Measurements from ENCODE around the gene SERPINA9. TPM values are rescaled to one million over a fixed set of nuclear protein-coding genes. Genes with fewer than 3 reads are reported as not detected.

Gene SERPINA9
- total RNA-seq, 1 donor from 2014 or later = not detected

DNA sequence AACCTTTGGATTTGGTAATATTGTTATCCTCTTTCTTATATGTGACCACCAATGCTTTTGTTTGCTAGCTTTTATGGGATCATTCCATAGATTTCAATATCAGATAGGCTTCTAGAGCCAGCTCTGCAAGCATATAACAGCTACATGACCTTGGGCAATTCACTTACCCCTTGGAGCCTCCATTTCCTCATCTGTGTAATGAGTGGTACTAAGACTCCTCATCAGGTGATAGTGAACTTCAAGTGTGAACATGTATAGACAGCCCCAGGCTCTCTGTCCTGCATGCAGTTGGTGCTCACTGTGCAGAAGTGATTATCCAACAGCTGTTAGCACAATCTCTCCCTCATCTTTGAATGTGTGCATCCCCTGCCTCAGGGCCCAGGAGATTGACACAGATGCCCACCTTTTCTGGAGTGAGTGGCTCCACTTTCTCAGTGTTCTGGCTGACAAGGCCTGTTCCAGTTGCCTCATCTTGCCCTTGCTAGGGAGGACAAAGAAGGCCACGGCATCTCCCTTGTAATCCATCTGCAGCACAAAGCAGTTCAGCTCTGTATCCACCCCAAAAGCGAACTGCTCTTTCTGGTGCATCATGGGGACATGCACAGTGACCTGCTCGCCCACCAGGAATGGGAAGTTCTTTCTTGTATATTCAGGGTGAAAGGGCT, 9.2 kb downstream of the SERPINA9 start:
- Histone ChIP-seq H3K9me3 (no peaks in the 10 kb centered on the region), H3K4me1 (no peaks in the 10 kb centered on the region), H3K27me3 (ENCODE audit: low read depth) (no peaks in the 10 kb centered on the region), H3K36me3 (no peaks in the 10 kb centered on the region), H3K4me3 (no peak overlapping the region), H3K27ac (no peak overlapping the region)
- DNase-seq (no peak), ATAC-seq (no peak)
- TF ChIP-seq, protein P1, sequence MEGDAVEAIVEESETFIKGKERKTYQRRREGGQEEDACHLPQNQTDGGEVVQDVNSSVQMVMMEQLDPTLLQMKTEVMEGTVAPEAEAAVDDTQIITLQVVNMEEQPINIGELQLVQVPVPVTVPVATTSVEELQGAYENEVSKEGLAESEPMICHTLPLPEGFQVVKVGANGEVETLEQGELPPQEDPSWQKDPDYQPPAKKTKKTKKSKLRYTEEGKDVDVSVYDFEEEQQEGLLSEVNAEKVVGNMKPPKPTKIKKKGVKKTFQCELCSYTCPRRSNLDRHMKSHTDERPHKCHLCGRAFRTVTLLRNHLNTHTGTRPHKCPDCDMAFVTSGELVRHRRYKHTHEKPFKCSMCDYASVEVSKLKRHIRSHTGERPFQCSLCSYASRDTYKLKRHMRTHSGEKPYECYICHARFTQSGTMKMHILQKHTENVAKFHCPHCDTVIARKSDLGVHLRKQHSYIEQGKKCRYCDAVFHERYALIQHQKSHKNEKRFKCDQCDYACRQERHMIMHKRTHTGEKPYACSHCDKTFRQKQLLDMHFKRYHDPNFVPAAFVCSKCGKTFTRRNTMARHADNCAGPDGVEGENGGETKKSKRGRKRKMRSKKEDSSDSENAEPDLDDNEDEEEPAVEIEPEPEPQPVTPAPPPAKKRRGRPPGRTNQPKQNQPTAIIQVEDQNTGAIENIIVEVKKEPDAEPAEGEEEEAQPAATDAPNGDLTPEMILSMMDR (IDR thresholded peaks at IDR 0.05) = no peak
- intact Hi-C loops (cut with DNase I) = no loop called here

DNA sequence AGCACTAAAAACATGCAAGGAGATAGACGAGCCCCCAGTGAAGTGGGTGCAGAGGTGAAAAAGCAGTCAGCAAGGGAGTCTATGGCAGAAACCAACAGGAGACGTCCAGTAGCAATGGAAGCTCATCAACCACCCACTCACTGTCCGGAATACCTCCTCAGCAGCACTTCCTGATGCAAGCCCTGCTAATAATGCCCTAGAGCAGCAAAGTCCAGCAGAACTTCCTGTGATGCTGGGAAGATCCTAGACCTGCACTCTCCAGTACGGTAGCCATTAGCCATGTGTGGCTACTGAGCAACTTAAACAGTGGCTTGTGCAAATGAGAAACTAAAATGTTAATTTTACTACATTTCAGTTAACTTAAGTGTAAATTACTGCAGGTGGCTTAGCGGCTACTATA, 11.0 kb downstream of the SERPINA9 start:
- DNase-seq = no peak
- Histone ChIP-seq H3K27ac (no peak overlapping the region), H3K36me3 (no peaks in the 10 kb centered on the region), H3K4me3 (no peak overlapping the region), H3K27me3 (ENCODE audit: low read depth) (peaks cover 4% of the 10 kb centered on the region), H3K9me3 (no peaks in the 10 kb centered on the region), H3K4me1 (no peaks in the 10 kb centered on the region)
- ATAC-seq = no peak
- intact Hi-C loops (cut with DNase I) = no loop called here
- TF ChIP-seq, protein P1 (IDR thresholded peaks at IDR 0.05) = no peak

DNA sequence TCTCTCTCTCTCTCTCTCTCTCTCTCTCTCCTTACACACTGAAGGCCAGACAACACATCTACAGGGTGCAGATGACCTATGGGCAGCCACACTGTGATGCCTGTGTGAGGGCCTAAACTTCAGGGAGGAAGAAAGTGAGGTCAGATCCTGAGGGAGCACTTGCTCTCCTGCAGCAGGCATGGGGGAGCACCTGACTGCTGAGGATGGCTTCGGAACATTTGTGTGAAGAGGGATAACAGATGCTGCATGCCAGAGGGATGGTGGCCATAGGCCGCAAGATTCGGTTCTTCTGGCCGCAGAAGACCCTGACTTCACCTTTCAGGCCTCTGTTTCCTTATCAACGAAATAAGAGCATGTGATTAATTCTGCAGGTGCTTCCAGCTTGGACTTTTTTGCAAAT, 11.7 kb downstream of the SERPINA9 start:
- no peak for ATAC-seq
- Histone ChIP-seq H3K9me3 (no peaks in the 10 kb centered on the region), H3K4me1 (no peaks in the 10 kb centered on the region), H3K4me3 (no peak overlapping the region), H3K27ac (no peak overlapping the region), H3K27me3 (ENCODE audit: low read depth) (peaks cover 5% of the 10 kb centered on the region), H3K36me3 (no peaks in the 10 kb centered on the region)
- intact Hi-C loops (cut with DNase I) = no loop called here
- no peak for DNase-seq
- TF ChIP-seq, protein P1 (IDR thresholded peaks at IDR 0.05) = no peak

DNA sequence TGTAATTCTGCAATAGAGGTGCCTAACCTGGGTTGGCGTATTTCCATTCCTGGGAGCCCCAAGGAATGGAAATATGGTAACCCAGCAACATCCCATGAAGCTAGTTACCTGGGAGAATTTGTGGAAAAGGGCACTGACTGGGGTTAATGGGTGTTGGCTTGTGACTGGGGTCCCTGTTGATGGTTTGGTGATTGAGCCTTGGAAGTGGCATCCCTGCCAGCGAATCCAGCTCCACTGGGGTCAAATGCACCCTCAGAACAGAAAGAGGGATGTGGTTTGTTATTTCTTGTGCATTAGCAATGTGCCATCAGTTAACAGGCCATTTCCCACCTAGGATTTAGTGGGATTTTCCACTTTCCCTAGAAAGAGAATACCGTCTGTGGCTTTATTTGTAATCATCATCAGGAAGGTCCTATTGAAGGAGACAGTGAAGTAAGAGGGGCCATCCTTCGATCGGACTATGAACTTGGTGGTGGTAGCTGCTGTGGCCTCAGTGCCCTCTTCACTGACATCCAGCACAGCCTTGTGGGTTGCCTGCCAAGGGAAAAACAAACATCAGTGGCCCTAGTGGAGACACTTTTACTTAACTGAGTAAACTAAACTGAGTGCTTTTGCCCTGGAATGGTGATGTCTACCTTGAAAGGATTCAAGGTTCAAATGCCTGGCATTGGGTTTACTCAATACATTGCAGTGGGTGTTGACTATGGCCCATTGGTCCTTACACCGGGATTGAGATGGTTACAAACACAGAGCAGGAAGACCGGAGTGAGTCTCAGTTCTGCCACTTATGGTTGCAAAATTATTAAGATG, 13.0 kb downstream of the SERPINA9 start:
- DNase-seq (no peak), ATAC-seq (no peak)
- intact Hi-C loops (cut with DNase I) = no loop called here
- Histone ChIP-seq H3K36me3 (no peaks in the 10 kb centered on the region), H3K4me1 (no peaks in the 10 kb centered on the region), H3K9me3 (no peaks in the 10 kb centered on the region), H3K27ac (no peak overlapping the region), H3K4me3 (no peak overlapping the region), H3K27me3 (ENCODE audit: low read depth) (peaks cover 5% of the 10 kb centered on the region)
- TF ChIP-seq, protein P1 (IDR thresholded peaks at IDR 0.05) = no peak

DNA sequence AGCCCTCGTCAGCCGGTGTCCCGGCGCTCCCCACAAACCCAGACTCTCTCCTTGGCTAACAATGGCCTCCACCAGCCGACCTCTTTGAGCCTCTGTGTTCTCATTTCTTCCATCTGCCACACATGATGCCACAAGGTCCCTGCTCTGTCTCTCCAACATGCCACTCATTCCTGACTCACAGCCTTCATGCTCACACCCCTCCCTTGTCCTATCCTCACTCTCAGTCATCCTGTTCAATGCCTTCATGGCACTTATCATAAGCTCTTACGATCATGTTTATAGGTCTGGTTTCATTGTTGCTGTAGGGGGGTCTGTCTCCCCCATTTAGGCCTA, 13.8 kb downstream of the SERPINA9 start:
- H3K27ac ChIP-seq = no peak overlapping the region
- no peaks in the 10 kb centered on the region for H3K9me3 ChIP-seq
- no peak overlapping the region for H3K4me3 ChIP-seq
- ATAC-seq (no peak), DNase-seq (no peak)
- H3K4me1 ChIP-seq = no peaks in the 10 kb centered on the region
- H3K36me3 ChIP-seq = no peaks in the 10 kb centered on the region
- TF ChIP-seq, protein P1 (IDR thresholded peaks at IDR 0.05) = no peak
- H3K27me3 ChIP-seq (ENCODE audit: low read depth) = peaks cover 5% of the 10 kb centered on the region
- intact Hi-C loops (cut with DNase I) = no loop called here

Data from lower lobe of right lung (tissue), 2 donors.